ENCODE measurements around the gene EXOSC3.
"Not testable (repeated sequence)": the region's sequence is repeated elsewhere in the genome, so short reads cannot be mapped to it uniquely, and the experiment has no call there.

Gene EXOSC3

DNA sequence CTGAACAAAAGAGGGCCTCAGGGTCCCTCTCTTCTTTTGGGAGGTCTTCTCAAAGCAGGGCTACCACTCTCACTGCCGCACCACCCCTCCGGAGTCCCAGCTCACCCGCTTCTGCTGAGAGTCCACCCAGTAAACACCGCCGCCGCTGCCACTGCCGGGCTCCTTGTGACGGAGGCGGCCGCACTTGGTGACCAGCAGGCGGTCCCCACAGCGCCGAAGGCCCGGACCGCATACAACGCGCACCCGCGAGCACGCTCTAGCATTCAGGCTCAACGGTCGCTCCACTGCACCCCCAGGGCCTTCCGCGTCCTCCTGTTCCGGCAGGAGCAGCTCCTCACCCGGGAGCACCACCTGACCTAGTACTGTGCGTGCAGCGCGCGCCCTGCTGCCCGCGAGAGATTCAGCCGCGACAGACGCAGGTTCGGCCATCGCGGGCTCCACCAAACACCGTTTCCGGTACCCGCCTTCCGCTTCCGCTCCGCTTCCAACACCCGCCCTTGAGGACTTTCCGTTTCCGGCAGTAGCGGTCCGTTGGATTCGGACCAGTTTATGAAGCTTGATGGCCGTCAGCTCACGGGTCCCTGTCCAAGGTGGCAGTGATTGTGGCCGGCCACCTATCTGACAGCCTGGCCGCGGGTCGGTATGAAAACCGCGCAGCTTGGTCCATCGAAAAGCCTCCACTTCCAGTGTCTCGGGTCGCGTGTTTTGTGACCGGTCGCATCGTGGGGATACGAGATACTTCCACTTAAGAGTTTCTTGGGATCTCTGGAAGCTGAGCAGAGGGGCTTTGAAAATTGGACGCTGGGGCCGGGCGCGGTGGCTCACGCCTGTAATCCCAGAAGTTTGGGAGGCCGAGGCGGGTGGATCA is at the start of gene EXOSC3:
TSS of gene EXOSC3 (minus strand) at position 449 of the 868 bp plus-strand sequence. CDS start at position 429, 20 bp downstream.
- peak; percentile 34 for DNase-seq (ENCODE audit: low read depth)
- TF ChIP-seq, protein P1, sequence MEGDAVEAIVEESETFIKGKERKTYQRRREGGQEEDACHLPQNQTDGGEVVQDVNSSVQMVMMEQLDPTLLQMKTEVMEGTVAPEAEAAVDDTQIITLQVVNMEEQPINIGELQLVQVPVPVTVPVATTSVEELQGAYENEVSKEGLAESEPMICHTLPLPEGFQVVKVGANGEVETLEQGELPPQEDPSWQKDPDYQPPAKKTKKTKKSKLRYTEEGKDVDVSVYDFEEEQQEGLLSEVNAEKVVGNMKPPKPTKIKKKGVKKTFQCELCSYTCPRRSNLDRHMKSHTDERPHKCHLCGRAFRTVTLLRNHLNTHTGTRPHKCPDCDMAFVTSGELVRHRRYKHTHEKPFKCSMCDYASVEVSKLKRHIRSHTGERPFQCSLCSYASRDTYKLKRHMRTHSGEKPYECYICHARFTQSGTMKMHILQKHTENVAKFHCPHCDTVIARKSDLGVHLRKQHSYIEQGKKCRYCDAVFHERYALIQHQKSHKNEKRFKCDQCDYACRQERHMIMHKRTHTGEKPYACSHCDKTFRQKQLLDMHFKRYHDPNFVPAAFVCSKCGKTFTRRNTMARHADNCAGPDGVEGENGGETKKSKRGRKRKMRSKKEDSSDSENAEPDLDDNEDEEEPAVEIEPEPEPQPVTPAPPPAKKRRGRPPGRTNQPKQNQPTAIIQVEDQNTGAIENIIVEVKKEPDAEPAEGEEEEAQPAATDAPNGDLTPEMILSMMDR (IDR thresholded peaks at IDR 0.05; ENCODE audit: control insufficient read depth, insufficient read depth, low read depth, low read length, missing control alignments): peak; percentile 10
- peak within 1 kb of the TSS; percentile 91 for H3K4me3 ChIP-seq (ENCODE audit: control insufficient read depth, low read depth, low read length)

DNA sequence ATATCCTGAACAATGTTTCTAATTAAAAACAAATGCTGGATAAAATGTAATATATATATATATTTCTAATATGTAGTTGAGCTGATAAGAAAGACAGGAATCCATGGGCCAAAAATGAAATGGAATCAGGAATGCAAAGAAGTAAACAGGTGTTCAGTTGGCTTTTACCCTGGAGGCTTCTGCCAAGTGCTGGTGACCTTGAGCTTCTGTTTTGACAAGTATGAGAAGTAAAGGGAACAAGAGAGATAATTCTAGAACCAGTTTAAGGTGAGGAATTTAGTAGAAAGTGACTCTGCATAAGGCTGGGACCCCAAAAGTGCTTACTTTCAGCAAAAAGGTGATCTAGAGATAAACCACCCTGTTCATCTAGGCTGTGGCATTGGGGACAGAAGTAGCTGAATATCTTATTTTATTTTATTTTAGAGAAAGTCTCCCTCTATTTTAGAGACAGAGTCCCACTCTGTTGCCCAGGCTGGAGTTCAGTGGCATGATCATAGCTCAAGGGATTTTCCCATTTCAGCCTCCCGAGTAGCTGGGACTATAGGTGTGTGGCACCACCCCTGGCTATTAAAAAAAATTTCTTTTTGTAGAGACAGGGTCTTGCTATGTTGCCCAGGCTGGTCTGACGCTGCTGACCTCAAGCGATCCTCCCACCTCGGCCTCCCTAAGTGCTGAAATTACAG is 42.8 kb upstream of the EXOSC3 start:
- DNase-seq (ENCODE audit: low read depth): no peak
- TF ChIP-seq, protein P1 (IDR thresholded peaks at IDR 0.05; ENCODE audit: control insufficient read depth, insufficient read depth, low read depth, low read length, missing control alignments): no peak
- H3K4me3 ChIP-seq (ENCODE audit: control insufficient read depth, low read depth, low read length): no peak overlapping the region

DNA sequence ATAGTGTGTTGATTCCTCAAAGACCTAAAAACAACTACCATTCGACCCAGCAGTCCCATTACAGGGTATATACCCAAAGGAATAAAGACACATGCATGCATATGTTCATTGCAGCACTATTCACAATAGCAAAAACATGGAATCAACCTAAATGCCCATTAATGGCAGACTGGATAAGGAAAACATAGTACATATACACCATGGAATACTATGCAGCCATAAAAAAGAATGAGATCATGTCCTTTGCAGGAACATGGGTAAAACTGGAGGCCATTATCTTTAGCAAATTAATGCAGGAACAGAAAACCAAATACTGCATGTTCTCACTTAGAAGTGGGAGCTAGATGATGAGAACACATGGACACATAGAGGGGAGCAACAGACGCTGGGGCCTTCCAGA is 40.3 kb upstream of the EXOSC3 start:
- DNase-seq (ENCODE audit: low read depth): not testable (repeated sequence)

DNA sequence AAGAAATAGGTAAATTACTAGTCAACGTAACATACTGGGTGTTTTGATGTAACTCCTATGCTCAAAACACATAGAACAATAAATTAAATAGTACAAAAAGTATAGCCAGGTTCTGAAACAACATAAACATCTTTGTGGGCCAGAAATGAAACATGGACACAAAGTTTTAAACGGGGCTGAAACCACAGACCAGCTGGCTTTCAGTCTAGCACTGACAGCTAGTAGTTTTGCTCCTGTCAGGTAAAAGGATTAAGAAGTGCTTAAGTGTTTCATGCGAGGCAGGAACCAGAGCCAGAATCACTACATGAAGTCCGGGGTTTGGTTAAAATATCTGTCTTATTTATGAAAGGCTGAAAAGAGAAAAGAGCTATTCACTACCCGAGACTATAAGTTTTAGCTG is 35.3 kb upstream of the EXOSC3 start:
- TF ChIP-seq, protein P1 (IDR thresholded peaks at IDR 0.05; ENCODE audit: control insufficient read depth, insufficient read depth, low read depth, low read length, missing control alignments): no peak
- H3K4me3 ChIP-seq (ENCODE audit: control insufficient read depth, low read depth, low read length): no peak overlapping the region
- no peak for DNase-seq (ENCODE audit: low read depth)

More for the DNA sequence above, 40.3 kb upstream of the EXOSC3 start:
- not testable (repeated sequence) for H3K4me3 ChIP-seq (ENCODE audit: control insufficient read depth, low read depth, low read length)

DNA sequence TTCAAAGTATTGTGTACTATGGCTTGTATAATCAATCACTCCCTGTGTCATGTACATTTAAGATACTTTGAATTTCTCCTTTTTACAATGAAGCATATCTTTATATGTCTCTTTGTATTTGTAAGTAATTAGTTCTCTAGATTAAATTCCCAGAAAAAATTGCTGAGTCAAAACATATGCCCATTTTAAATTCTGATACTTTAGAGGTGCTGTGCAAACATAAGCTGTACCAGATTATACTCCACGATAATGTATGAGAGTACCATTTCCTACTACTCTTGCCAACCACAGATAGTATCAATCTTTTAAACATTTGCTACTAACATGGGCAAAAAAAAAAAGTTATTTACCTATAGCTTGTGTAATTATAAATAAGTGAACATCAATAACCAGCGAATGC is 34.0 kb upstream of the EXOSC3 start:
- no peak for DNase-seq (ENCODE audit: low read depth)
- no peak overlapping the region for H3K4me3 ChIP-seq (ENCODE audit: control insufficient read depth, low read depth, low read length)
- TF ChIP-seq, protein P1 (IDR thresholded peaks at IDR 0.05; ENCODE audit: control insufficient read depth, insufficient read depth, low read depth, low read length, missing control alignments): no peak

DNA sequence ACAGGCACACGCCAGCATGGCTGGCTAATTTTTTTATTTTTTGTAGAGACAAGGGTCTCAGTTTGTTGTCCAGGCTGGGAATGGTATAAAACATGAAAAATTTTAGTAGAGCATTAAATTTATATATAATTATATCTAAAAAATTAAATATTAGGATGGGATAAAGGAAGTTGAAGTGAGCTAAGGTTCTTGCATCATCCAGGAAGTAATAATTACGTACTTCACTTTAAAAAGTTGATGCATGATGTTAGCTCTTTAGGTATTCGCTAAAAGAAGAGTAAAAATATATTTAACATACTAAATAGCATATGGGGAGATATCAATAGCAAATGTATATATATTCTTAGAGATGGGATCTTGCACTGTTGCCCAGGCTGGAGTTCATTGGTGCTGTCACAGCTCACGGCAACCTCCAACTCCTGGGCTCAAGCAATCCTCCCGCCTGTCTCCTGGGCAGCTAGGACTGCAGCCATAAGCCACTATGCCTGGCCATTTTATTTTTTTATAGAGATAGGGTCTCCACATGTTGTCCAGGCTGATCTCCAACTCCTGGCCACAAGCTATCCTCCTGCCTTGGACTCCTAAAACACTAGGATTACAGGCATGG is 28.0 kb upstream of the EXOSC3 start:
- H3K4me3 ChIP-seq (ENCODE audit: control insufficient read depth, low read depth, low read length): no peak overlapping the region
- TF ChIP-seq, protein P1 (IDR thresholded peaks at IDR 0.05; ENCODE audit: control insufficient read depth, insufficient read depth, low read depth, low read length, missing control alignments): no peak
- DNase-seq (ENCODE audit: low read depth): no peak
